NCI-H82 treated with DMSO at 0.1 percent for 48 hours (cell line): ENCODE measurements around the gene SNX9.
"Not testable (repeated sequence)": the region's sequence is repeated elsewhere in the genome, so short reads cannot be mapped to it uniquely, and the experiment has no call there.

ENCODE experiments used
- DNase-seq: peaks from one replicate; lab custom pipeline; 2025; ENCODE audit not compliant: unreplicated experiment; lab: John Stamatoyannopoulos, UW

Gene SNX9

DNA sequence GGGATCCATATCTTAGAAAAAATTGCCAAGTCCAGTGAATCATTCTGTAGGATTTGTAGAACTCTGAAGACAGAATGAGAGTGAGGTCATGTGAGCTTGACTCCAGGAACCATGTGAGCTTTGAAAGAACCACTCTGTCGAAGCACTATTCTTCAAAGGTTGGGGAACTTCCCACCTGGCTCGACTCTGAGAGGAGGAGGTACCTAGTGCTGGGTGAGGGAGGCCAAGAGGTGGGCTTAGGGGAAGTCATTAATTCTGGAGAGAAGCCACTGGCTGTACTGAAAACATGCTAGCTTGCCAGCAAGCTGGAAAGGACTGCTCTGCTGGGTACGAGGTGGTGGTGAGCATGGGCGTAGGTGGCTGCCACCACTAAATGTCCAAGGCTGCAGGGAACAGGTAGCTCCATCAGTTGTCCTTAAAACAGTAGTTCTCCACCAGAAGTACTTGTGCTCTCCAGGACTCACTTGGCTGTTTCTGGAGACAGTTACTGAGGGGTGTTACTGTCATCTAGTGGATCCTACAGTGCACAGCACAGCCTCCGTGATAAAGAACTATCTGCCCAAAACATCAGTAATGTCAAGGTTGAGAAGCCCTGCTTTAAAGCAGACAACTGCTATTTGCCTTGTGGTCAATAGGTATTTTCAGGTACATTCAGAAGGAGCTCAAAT is 124.0 kb downstream of the SNX9 start:
- no peak for DNase-seq

DNA sequence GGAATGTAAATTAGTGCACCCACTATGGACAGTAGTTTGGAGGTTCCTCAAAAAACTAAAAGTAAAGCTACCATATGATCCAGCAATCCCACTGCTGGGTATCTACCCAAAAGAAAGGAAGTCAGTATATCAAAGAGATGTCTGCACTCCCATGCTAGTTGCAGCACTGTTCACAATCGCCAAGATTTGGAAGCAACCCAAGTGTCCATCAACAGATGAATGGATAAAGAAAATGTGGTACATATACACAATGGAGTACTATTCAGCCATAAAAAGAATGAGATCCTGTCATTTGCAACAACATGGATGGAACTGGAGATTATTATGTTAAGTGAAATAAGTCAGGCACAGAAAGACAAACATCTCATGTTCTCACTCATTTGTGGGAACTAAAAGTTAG is 127.9 kb downstream of the SNX9 start:
- not testable (repeated sequence) for DNase-seq

DNA sequence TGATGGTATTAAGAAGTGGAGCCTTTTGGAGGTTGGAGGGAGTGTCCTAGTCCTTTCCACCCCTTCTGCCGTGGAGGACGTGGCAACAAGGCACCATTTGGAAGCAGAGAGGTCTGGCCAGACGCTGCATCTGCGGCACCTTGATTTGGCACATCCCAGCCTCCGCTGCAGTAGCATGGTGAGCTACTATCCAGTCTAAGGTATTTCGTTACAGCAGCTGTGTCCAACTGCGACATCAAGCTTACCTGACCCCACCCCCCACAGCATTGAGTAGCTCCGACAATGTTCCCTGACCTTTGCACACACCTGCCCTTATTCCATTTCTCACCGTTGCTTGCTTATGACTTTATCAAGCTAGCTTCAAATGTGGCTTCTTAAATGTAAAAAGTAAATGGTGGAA is 128.8 kb downstream of the SNX9 start:
- DNase-seq: no peak

DNA sequence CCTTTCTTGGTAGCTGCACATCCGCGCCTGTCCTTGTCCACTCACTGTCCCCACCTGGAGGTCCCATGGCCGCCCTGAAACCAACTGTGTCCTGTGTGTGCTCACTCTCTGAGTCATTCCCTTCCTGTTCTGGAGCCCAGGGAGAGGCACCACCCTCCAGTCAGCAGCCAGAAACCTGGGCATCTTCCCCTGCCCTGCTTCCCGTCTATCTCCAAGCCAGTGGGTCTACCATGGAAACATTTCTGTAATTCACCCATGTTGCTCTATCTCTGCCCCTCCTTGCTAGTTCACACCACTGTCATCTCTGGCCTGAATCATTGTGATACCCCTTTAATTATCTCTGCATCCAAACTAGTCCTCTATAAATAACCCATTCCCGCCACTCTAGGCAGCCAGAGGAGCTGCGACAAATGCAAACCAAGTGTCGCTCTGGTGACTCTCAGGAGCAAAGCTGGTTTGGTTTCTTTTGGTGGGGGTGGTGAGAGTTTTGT is 129.9 kb downstream of the SNX9 start:
- DNase-seq: no peak

GRCh38 chr6:157953580-157954091 is 130.6 kb downstream of the SNX9 start:
- DNase-seq: no peak

GRCh38 chr6:157954150-157955117 is 131.4 kb downstream of the SNX9 start:
- DNase-seq: no peak

GRCh38 chr6:157955675-157956074 is 132.6 kb downstream of the SNX9 start:
- no peak for DNase-seq

- no peak for DNase-seq
These were observed 133.2 kb downstream of the SNX9 start for GRCh38 chr6:157956171-157956730.

- DNase-seq: no peak
These were observed 136.6 kb downstream of the SNX9 start for GRCh38 chr6:157959451-157960227.

DNA sequence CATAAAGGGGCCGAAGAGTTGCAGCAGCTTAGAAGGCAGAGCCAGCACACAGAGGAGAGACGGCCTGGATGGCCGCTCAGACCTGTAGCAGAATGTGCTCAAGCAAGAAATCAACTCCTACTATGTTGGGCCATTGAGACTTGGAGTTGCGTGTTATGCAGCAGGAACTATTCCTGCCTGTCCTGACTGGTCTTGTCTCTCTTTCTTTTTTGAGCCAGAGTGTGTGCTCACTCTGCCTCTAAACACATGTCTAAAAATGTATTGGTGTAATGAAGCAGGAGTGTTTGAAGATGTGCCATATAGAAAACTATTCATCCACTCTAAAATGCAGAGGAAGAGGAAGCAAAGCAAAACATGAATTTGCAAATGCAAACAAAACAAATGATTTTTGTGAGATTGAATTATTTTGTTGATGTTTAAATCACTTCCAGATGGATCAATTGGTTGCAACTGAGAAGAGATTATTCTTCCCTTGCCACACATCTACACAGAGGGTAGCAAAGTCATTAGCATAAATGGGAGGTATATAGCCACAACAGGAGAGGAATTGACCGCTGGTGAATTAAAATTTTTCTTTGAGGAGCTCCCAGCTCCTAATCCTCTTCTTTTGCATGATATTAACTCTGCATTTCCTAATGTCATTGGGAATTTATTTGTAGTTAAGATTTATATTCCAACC is 138.2 kb downstream of the SNX9 start:
- no peak for DNase-seq

DNA sequence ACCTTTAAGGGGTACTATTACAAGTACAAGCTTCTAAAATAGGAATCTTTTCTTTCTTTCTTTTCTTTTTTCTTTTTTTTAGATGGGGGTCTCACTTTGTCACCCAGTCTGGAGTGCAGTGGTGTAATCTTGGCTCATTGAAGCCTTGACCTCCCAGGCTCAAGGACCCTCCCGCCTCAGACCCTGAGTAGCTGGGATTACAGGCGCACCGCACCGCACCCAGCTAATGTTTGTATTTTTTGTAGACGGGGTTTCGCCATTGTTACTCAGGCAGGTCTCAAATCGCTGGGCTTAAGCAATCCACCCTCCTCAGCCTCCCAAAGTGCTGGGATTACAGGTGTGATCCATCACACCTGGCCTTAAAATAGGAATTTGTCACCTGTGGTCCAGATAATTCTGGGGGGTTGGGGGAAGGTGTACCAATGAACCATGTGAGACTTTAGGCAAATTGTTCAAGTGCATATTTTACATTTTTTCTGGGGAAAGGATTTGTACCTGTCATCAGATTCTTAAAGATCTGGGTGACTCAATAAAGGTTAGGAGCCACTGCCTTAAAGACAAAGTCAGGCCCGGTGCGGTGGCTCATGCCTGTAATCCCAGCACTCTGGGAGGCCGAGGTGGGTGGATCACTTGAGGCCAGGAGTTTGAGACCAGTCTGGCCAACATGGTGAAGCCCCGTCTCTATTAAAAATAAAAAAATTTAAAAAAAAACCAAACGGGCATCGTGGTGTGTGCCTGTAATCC is 139.0 kb downstream of the SNX9 start:
- no peak for DNase-seq

DNA sequence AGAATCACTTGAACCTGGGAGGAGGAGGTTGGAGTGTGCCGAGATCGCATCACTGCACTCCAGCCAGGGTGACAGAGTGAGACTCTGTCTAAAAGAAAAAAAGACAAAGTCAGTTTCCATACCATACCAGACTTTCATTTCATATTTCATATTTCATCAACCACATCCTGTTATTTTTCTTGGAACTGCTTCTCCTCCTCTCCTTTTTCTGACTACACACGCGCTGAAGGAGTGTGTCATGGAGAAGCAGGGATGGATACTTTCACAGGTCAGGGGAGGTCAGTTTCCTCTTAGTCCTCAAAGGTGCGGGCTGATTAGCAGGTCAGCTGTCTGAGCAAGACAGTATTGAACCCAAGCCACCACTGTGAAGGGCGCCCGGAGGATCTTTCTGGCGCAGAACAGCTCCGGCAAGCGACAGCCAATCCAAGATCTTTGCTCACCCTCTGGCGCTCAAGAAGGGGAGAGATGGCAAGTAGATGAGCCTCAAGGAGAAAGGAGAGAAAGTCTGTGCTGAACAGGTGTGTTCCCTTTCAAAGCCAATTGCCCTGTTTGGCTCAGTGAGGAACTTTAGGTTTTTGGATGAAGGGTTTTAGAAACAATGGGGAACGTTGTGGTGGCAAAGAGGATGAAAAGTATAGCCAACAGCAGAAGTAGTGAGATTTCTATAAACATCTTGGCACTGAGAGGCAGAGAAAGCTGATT is 139.7 kb downstream of the SNX9 start:
- no peak for DNase-seq

- no peak for DNase-seq
These were observed 141.1 kb downstream of the SNX9 start for GRCh38 chr6:157964100-157964499.

DNA sequence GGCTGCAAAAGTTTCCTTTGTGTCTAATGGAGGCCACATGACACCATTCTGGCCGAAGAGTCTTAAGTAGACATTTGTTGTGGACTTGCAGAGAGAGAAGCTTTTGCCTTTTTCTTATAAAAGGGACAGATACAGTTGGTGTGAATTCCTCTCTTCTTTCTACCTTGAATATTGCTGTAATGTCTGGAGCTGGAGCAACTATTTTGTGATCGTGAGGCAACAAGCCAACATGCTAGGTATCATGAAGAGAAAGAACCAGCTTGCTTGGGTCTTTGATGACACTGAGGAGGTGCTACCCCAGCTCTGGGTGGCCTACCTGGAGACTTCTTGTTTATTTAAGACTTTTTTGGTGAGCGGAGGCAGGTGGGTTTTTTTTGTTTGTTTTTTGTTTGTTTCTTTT is 142.3 kb downstream of the SNX9 start:
- no peak for DNase-seq

DNA sequence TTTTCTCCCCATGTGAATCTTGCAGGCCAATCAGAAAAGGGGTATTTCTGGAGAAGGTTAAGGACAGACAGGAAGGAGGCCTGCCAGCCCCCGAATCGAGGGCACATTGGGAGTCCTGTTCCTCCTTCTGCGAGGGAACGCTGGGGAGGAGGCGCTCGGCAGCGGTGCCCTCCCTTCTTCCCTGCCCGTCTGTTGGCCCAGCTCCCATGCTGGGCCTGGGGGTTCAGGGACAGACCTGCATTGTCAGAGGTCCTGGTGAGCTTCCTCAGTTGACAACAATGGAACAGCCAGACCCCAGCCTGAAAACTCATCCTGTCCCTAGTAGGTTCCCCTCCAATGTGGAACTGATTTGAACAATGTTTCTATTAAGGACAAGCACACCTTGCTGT is 143.5 kb downstream of the SNX9 start:
- no peak for DNase-seq

GRCh38 chr6:157967020-157967419 is 144.0 kb downstream of the SNX9 start:
- DNase-seq: no peak

- DNase-seq: no peak
These were observed 144.4 kb downstream of the SNX9 start for GRCh38 chr6:157967486-157967885.

DNA sequence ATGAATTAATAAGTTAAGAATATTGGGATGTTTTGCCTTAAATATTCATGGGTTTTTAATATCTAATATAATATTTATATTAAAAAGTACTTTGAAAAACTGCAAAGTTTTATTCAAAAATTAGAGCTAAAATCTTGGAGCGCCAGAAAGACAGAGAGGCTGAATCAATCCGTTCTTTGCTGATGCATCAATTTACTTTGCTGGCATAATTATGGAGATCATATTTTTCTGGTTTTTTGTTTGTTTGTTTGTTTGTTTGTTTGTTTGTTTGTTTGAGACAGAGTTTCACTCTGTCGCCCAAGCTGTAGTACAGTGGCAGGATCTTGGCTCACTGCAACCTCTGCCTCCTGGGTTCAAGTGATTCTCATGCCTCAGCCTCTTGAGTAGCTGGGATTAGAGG is 149.1 kb downstream of the SNX9 start:
- DNase-seq: not testable (repeated sequence)

DNA sequence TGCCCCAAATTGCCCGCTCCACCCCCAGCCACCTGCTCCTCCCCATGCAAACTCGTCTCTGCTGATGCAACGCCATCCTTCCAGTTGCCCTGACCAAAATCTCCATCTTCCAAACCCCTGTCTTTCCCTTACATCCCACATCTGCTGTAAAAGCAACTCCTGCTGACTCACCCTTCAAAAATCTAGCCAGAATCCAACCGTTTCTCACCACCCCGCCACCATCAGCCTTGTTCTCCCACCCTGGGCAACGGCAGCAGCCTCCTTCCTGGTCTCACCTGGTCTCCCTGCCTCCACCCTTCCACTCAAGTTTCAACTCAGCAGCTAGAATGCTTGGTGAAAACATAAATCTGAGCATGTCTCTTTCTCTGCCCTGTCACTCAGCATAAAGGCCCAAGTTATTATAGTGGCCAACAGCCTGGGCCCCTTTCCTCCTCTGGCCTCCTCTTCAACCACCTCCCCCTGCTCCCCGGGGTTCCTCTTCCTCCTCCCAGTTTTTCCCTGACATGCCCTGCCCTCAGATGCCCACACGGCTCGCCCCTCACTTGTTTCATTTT is 151.4 kb downstream of the SNX9 start:
- no peak for DNase-seq
